Epithelial cell of esophagus (primary cell): ENCODE measurements around the gene RGL1.

ENCODE experiments used
- DNase-seq: peaks from one replicate; pipeline ENCODE4 v3.0.0; 2010; ENCODE audit warnings: low read depth
- H3K4me3 ChIP-seq: 2 replicates; pipeline ENCODE4 v1.5.1; 2011; ENCODE audit warnings: mild to moderate bottlenecking, low read length, control low read depth
- CTCF ChIP-seq: IDR thresholded peaks from 2 replicates; pipeline ENCODE4 v1.5.1; 2011; ENCODE audit warnings: low read depth, mild to moderate bottlenecking, low read length, control low read depth, inconsistent platforms; ENCODE audit not compliant: insufficient read depth; ENCODE audit errors: missing control alignments

RGL1 gene

DNA sequence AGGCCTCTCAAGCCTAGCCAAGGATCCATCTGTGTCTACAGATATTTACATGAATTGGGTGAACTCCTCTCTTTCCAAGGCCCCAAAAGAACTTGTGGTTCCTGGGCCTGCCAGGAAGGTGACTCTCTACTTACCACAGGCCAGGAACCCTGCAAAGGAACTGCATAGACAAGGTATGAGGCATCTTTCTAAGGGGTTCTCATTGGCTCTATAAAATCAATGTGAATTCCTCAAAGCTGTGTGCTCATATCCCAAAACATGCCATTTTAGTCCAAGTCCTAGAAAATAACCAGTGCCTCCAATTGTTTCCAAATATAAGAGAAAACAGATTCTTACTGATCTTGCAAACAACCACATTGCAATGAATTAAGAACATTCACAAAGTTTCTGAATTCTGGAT, 39.9 kb upstream of the RGL1 start:
- DNase-seq = no peak
- H3K4me3 ChIP-seq = no peak overlapping the region
- TF ChIP-seq CTCF = no peak

DNA sequence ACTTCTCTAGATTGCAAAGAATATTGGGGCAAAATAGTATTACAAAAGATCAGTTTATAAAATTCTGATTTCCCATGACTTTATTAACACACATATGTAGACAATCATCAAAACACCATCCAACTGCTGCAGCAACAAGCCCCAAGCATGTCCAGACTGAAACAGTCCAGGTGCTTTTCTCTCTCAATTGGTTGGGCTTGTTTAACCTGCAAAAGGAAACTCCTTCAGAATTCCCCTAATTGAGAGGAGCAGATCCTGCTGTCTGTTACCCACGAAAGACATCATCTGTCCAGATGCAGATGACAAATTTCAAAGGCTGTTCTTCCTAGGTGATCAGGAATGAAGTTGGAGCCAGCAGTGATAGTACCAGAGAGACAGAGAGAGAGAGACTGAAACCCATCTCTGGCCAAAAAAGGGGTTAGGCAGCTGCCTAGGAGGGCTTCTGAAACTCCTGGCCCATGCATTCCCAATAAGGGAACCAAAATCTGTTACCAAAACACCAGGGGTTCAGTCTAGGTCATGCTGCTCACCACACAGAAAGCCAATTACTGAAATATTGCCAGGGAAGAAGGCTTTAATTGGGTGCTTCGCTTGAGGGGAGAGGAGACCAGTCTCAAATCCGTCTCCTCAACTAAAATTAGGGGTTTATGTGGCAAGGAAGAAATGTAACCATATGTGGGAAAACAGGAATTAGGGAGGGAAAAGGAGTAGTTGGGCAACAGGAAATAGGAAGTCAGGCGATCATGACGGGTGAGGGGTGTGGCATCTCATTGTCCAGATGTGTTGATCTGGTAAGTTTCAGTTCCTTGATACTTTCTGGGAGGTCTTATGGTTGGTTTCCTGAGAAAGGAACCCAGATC, 34.7 kb upstream of the RGL1 start:
- DNase-seq = peak; percentile 51

GRCh38 chr1:183770816-183771128, 34.1 kb upstream of the RGL1 start:
- no peak overlapping the region for H3K4me3 ChIP-seq
- TF ChIP-seq CTCF = no peak
- no peak for DNase-seq

More for the DNA sequence above, 34.7 kb upstream of the RGL1 start:
- TF ChIP-seq CTCF = no peak
- H3K4me3 ChIP-seq = no peak overlapping the region

DNA sequence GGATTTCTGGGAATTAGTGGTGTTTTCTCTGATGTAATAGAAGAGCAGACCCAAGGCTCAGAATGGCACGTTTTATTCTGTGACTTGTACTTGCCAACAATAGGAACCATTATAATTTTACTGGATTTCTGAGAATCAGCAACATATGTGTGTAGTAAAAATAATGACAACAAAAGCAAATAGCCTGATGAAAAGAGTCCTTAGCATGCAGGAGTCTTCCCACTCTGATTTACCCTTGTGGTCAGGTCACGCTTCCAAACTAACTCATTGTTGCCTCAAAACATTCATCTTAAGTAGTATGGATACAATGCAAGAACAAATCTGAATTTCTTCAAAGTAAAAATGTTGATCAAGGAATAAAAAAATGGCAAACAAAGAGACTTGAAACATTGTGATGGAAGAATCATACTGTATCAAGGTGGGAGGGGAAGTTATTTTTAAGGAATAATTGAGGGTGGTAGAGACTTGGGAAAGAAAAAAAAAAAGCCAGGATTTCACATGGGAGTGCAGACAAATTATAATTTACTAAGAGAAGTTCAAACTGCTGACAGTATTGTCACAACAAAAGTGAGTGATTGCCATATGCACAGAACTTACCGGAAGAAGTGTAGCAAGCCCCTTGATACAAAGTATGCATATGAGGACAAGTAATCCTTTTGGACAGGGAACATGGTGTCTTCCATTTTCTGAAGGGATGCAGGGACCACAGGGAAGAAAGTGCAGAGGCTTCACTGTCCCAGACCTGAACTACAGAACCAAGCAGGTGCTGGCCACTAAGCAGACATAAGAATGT, 31.2 kb upstream of the RGL1 start:
- TF ChIP-seq CTCF = no peak
- no peak for DNase-seq
- H3K4me3 ChIP-seq = no peak overlapping the region

DNA sequence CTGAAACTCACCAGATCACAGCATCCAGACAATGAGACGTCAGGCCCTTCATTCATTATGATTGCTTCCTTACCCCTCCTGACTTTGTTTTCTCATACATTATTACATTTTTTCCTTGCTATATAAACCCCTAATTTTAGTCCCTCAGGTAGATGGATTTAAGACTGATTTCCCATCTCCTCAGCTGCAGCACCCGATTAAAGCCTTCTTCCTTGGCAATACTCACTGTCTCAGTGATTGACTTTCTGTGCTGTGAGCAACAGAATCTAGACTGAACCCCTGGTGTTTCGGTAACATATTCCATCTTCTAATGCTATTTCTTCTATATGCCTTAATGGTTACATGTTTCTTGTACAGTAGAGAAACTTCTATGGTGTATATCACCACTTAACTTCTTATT, 30.0 kb upstream of the RGL1 start:
- TF ChIP-seq CTCF = no peak
- no peak overlapping the region for H3K4me3 ChIP-seq
- no peak for DNase-seq

DNA sequence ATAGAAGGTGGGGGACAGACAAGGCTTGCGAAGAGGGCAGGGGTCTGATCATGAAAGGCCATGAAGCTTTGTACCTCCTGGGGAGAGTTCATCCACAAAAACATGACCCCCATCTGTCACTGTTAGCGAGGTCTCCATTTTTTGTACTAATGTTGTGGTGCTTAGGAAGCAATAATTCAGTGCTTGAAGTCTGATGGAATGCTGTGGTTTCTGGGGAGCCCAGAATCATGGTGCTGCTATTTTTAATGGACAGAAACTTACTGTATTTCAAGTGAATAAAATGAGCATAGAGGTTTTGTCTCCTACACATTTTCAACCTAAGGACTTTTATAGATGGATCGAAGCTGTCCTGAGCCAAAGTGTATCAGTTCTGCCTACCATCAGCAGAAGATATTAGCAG, 28.2 kb upstream of the RGL1 start:
- TF ChIP-seq CTCF = no peak
- no peak overlapping the region for H3K4me3 ChIP-seq
- no peak for DNase-seq
